GM12878 (cell line): ENCODE results near the gene SPRY4. TPM values are rescaled to one million over a fixed set of nuclear protein-coding genes. Genes with fewer than 3 reads are reported as not detected.

ENCODE experiments used
- CHD1 ChIP-seq: IDR thresholded peaks from 2 replicates; pipeline ENCODE4 v1.6.1; 2012; ENCODE audit warnings: low read depth, low read length, improper control_type of control experiment
- GABPA ChIP-seq: IDR thresholded peaks from 2 replicates; pipeline ENCODE4 v1.6.1; 2014; ENCODE audit warnings: antibody characterized with exemption, low read depth, mild to moderate bottlenecking, inconsistent platforms
- GATAD2B ChIP-seq: fragments of 450-650 bp; conservative IDR thresholded peaks from 2 replicates; pipeline ENCODE4 v1.6.1; 2017; ENCODE audit warnings: low read depth, mild to moderate bottlenecking, moderate library complexity
- SUZ12 ChIP-seq: fragments of 200-600 bp; sonication (generic); IDR thresholded peaks from one replicate; pipeline ENCODE4 v1.6.1; 2018; ENCODE audit warnings: antibody characterized with exemption, mild to moderate bottlenecking; ENCODE audit not compliant: unreplicated experiment
- WRNIP1 ChIP-seq: IDR thresholded peaks from 2 replicates; pipeline ENCODE4 v1.6.1; 2011; ENCODE audit warnings: low read depth, low read length, improper control_type of control experiment, borderline replicate concordance
- polyA plus RNA-seq, 11 experiments: library from polyadenylated mRNA; depleted of rRNA in 4 of 11; unstranded in 6 of 11; stranded (reverse) in 5 of 11; fragments of >200 nt; fragmentation: Nextera tagmentation in 4 of 11; fragmentation: Illumina TruSeq in 1 of 11; extraction: Ambion mirVana in 4 of 11; extraction: Trizol in 1 of 11; gene quantifications; 1 replicate in 1 of 11; 2 replicates in 10 of 11; pipeline versions ENCODE4 v1.2.1 to v1.2.3, GENCODE V29; 2011 to 2016; ENCODE audit warnings: inconsistent platforms in 2 of 11, missing spikeins in 2 of 11, low read depth in 1 of 11
- total RNA-seq, 4 experiments: library from RNA; depleted of rRNA in 3 of 4; stranded (reverse); fragments of >200 nt in 3 of 4; fragmentation: Illumina TruSeq in 1 of 4; extraction: Trizol in 1 of 4; gene quantifications; 2 replicates each; pipeline versions ENCODE4 v1.2.1 to v1.2.3, GENCODE V29; 2013 to 2021
- TF ChIP-seq, protein P1 (sequence below): IDR thresholded peaks from 2 replicates; pipeline ENCODE4 v1.6.1; 2012; ENCODE audit warnings: low read depth, low read length, improper control_type of control experiment
- TF ChIP-seq, protein P2 (sequence below): IDR thresholded peaks from 2 replicates; pipeline ENCODE4 v1.6.1; 2011; ENCODE audit warnings: borderline replicate concordance, low read depth, mild to moderate bottlenecking, moderate library complexity, low read length; ENCODE audit not compliant: insufficient read depth, poor library complexity, severe bottlenecking
- TF ChIP-seq, protein P3 (sequence below): fragments of 450-650 bp; IDR thresholded peaks from 2 replicates; pipeline ENCODE4 v1.6.1; 2017; ENCODE audit warnings: mild to moderate bottlenecking, moderate library complexity

The SPRY4 gene
- total and polyA plus RNA-seq, 10 of the 15 experiments (the other 5 are each of a cell fraction or from before 2014, with no cell fraction given), result 0.04 to 1.4 (median 0.18) TPM; not detected in 1

DNA sequence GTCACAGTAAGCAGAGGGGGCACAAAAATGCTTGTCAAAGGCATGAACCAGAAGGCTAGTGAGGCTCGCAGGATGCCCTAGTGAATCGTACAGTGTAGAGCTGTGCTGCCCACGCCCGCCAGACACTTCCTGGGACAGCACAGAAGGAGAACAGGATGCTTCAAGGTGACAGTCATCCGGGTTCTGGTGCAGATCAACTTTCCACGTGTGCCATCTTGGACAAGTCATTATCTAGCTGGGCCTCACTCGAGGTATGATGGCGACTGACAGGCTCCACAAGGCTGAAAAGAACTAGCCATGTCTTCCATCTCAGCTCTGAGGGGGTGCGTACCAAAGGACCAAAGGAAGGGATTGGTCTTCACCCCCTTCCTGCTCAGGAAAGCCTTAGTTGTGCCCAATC, 14.0 kb downstream of the SPRY4 start (continued):
- TF ChIP-seq, protein P1, sequence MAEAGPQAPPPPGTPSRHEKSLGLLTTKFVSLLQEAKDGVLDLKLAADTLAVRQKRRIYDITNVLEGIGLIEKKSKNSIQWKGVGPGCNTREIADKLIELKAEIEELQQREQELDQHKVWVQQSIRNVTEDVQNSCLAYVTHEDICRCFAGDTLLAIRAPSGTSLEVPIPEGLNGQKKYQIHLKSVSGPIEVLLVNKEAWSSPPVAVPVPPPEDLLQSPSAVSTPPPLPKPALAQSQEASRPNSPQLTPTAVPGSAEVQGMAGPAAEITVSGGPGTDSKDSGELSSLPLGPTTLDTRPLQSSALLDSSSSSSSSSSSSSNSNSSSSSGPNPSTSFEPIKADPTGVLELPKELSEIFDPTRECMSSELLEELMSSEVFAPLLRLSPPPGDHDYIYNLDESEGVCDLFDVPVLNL, result no peak
- TF ChIP-seq GATAD2B (no peak), WRNIP1 (no peak), GABPA (no peak), SUZ12 (no peak), CHD1 (no peak)
- TF ChIP-seq, protein P2, sequence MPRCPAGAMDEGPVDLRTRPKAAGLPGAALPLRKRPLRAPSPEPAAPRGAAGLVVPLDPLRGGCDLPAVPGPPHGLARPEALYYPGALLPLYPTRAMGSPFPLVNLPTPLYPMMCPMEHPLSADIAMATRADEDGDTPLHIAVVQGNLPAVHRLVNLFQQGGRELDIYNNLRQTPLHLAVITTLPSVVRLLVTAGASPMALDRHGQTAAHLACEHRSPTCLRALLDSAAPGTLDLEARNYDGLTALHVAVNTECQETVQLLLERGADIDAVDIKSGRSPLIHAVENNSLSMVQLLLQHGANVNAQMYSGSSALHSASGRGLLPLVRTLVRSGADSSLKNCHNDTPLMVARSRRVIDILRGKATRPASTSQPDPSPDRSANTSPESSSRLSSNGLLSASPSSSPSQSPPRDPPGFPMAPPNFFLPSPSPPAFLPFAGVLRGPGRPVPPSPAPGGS, result no peak
- TF ChIP-seq, protein P3, sequence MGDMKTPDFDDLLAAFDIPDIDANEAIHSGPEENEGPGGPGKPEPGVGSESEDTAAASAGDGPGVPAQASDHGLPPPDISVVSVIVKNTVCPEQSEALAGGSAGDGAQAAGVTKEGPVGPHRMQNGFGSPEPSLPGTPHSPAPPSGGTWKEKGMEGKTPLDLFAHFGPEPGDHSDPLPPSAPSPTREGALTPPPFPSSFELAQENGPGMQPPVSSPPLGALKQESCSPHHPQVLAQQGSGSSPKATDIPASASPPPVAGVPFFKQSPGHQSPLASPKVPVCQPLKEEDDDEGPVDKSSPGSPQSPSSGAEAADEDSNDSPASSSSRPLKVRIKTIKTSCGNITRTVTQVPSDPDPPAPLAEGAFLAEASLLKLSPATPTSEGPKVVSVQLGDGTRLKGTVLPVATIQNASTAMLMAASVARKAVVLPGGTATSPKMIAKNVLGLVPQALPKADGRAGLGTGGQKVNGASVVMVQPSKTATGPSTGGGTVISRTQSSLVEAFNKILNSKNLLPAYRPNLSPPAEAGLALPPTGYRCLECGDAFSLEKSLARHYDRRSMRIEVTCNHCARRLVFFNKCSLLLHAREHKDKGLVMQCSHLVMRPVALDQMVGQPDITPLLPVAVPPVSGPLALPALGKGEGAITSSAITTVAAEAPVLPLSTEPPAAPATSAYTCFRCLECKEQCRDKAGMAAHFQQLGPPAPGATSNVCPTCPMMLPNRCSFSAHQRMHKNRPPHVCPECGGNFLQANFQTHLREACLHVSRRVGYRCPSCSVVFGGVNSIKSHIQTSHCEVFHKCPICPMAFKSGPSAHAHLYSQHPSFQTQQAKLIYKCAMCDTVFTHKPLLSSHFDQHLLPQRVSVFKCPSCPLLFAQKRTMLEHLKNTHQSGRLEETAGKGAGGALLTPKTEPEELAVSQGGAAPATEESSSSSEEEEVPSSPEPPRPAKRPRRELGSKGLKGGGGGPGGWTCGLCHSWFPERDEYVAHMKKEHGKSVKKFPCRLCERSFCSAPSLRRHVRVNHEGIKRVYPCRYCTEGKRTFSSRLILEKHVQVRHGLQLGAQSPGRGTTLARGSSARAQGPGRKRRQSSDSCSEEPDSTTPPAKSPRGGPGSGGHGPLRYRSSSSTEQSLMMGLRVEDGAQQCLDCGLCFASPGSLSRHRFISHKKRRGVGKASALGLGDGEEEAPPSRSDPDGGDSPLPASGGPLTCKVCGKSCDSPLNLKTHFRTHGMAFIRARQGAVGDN, result no peak
